H1 (cell line): ENCODE results near the gene RGS6. TPM values are rescaled to one million over a fixed set of nuclear protein-coding genes. Genes with fewer than 3 reads are reported as not detected.

Experiments used
- polyA plus RNA-seq, 7 experiments: library from polyadenylated mRNA; depleted of rRNA in 3 of 7; stranded (reverse) in 5 of 7; unstranded in 2 of 7; fragments of >200 nt in 5 of 7; fragments of 200-250 nt in 2 of 7; gene quantifications; 1 replicate in 5 of 7; 2 replicates in 1 of 7; 4 replicates in 1 of 7; pipeline versions ENCODE4 v1.2.1 to v1.2.3, GENCODE V29; 2011 to 2013; ENCODE audit warnings: missing spikeins in 2 of 7, mixed read lengths in 2 of 7
- total RNA-seq: library from RNA; stranded (reverse); fragmentation: NEBNext Ultra II Directional; extraction: Animal tissue kit (Norgen Biotek cat#: 25700); gene quantifications from 2 replicates; pipeline ENCODE4 v1.2.1, GENCODE V29; 2021
- TF ChIP-seq, protein P1 (sequence below): fragments of 300-600 bp; sonication (generic); IDR thresholded peaks from 2 replicates; pipeline ENCODE4 v1.7.1; 2012; ENCODE audit warnings: low read length, moderate library complexity, mild to moderate bottlenecking, inconsistent platforms; ENCODE audit not compliant: insufficient replicate concordance

RGS6 gene
- total and polyA plus RNA-seq, 2 of the 8 experiments (the other 6 are each of a cell fraction or from before 2014, with no cell fraction given), result 0.26 to 1.1 TPM

GRCh38 chr14:72336311-72336980 is 404.2 kb downstream of the RGS6 start (continued):
- TF ChIP-seq, protein P1, sequence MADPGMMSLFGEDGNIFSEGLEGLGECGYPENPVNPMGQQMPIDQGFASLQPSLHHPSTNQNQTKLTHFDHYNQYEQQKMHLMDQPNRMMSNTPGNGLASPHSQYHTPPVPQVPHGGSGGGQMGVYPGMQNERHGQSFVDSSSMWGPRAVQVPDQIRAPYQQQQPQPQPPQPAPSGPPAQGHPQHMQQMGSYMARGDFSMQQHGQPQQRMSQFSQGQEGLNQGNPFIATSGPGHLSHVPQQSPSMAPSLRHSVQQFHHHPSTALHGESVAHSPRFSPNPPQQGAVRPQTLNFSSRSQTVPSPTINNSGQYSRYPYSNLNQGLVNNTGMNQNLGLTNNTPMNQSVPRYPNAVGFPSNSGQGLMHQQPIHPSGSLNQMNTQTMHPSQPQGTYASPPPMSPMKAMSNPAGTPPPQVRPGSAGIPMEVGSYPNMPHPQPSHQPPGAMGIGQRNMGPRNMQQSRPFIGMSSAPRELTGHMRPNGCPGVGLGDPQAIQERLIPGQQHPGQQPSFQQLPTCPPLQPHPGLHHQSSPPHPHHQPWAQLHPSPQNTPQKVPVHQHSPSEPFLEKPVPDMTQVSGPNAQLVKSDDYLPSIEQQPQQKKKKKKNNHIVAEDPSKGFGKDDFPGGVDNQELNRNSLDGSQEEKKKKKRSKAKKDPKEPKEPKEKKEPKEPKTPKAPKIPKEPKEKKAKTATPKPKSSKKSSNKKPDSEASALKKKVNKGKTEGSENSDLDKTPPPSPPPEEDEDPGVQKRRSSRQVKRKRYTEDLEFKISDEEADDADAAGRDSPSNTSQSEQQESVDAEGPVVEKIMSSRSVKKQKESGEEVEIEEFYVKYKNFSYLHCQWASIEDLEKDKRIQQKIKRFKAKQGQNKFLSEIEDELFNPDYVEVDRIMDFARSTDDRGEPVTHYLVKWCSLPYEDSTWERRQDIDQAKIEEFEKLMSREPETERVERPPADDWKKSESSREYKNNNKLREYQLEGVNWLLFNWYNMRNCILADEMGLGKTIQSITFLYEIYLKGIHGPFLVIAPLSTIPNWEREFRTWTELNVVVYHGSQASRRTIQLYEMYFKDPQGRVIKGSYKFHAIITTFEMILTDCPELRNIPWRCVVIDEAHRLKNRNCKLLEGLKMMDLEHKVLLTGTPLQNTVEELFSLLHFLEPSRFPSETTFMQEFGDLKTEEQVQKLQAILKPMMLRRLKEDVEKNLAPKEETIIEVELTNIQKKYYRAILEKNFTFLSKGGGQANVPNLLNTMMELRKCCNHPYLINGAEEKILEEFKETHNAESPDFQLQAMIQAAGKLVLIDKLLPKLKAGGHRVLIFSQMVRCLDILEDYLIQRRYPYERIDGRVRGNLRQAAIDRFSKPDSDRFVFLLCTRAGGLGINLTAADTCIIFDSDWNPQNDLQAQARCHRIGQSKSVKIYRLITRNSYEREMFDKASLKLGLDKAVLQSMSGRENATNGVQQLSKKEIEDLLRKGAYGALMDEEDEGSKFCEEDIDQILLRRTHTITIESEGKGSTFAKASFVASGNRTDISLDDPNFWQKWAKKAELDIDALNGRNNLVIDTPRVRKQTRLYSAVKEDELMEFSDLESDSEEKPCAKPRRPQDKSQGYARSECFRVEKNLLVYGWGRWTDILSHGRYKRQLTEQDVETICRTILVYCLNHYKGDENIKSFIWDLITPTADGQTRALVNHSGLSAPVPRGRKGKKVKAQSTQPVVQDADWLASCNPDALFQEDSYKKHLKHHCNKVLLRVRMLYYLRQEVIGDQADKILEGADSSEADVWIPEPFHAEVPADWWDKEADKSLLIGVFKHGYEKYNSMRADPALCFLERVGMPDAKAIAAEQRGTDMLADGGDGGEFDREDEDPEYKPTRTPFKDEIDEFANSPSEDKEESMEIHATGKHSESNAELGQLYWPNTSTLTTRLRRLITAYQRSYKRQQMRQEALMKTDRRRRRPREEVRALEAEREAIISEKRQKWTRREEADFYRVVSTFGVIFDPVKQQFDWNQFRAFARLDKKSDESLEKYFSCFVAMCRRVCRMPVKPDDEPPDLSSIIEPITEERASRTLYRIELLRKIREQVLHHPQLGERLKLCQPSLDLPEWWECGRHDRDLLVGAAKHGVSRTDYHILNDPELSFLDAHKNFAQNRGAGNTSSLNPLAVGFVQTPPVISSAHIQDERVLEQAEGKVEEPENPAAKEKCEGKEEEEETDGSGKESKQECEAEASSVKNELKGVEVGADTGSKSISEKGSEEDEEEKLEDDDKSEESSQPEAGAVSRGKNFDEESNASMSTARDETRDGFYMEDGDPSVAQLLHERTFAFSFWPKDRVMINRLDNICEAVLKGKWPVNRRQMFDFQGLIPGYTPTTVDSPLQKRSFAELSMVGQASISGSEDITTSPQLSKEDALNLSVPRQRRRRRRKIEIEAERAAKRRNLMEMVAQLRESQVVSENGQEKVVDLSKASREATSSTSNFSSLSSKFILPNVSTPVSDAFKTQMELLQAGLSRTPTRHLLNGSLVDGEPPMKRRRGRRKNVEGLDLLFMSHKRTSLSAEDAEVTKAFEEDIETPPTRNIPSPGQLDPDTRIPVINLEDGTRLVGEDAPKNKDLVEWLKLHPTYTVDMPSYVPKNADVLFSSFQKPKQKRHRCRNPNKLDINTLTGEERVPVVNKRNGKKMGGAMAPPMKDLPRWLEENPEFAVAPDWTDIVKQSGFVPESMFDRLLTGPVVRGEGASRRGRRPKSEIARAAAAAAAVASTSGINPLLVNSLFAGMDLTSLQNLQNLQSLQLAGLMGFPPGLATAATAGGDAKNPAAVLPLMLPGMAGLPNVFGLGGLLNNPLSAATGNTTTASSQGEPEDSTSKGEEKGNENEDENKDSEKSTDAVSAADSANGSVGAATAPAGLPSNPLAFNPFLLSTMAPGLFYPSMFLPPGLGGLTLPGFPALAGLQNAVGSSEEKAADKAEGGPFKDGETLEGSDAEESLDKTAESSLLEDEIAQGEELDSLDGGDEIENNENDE, result no peak
